HepG2 (cell line): ENCODE data around the gene KARS1. TPM values are rescaled to one million over a fixed set of nuclear protein-coding genes. Genes with fewer than 3 reads are reported as not detected.

ENCODE experiments used
- ATAC-seq: fragments of 200-7000 bp; cut with Tn5 transposase; 3 replicates; pipeline ENCODE4 v1.9.1; 2020; ENCODE audit warnings: mild to moderate bottlenecking, moderate library complexity
- BruUV-seq: library from RNA; stranded (reverse); fragments of 400-500 nt; replicated peaks from 2 replicates; lab custom pipeline; 2021; lab: Mats Ljungman, UMichigan
- CTCF ChIA-PET: fragments of 300-600 bp; formaldehyde crosslinking; extraction: SDS; loops from one replicate; lab custom pipeline; 2021; ENCODE audit warnings: low total read pairs, inconsistent platforms, low intra/inter-chr PET ratio; lab: Yijun Ruan, JAX
- POLR2A ChIA-PET: fragments of 350-600 bp; sonication (Branson Sonifier 250); formaldehyde crosslinking; loops from one replicate; lab custom pipeline; 2020; ENCODE audit warnings: antibody characterized with exemption, inconsistent platforms; lab: Yijun Ruan, JAX
- DNase-seq: peaks from one replicate; pipeline ENCODE4 v3.0.0-alpha.2; 2015; ENCODE audit warnings: low spot score
- FAIRE-seq: peaks from 3 replicates; lab custom pipeline; 2011; peaks lifted over from hg19 to GRCh38; lab: Jason Lieb, UNC
- H2AFZ ChIP-seq: one replicate; pipeline ENCODE4 v1.6.1; 2011; ENCODE audit warnings: low read length, inconsistent platforms
- H3K27ac ChIP-seq: fragments of 300-600 bp; 3 replicates; pipeline ENCODE4 v1.8.0; 2011; ENCODE audit warnings: mixed run types, mild to moderate bottlenecking, mixed read lengths, low read length, inconsistent platforms; ENCODE audit not compliant: insufficient read depth; ENCODE audit errors: extremely low read length
- H3K27me3 ChIP-seq, 2 experiments: fragments of 200-600 bp in 1 of 2; 2 replicates in 1 of 2; 3 replicates in 1 of 2; pipeline versions ENCODE4 v1.6.0 to v1.8.0; 2011; ENCODE audit warnings: low read length in 2 of 2, mild to moderate bottlenecking in 2 of 2, moderate library complexity in 2 of 2, inconsistent platforms in 1 of 2; ENCODE audit not compliant: insufficient read depth in 2 of 2, control insufficient read depth in 1 of 2
- H3K36me3 ChIP-seq, 2 experiments: fragments of 200-600 bp in 1 of 2; replicated peaks in 1 of 2; 2 replicates in 1 of 2; 3 replicates in 1 of 2; pipeline versions ENCODE4 v1.5.1 to v1.8.0; 2011; ENCODE audit warnings: low read length in 2 of 2, inconsistent platforms in 1 of 2; ENCODE audit not compliant: insufficient read depth in 2 of 2, control insufficient read depth in 1 of 2
- H3K4me1 ChIP-seq: 2 replicates; pipeline ENCODE4 v1.5.1; 2012; ENCODE audit warnings: low read length, inconsistent platforms; ENCODE audit not compliant: insufficient read depth
- H3K4me2 ChIP-seq: 2 replicates; pipeline ENCODE4 v1.6.0; 2011; ENCODE audit warnings: low read depth, low read length, inconsistent platforms
- H3K4me3 ChIP-seq, 3 experiments: fragments of 200-600 bp in 1 of 3; sonication (generic), shearing (Covaris generic) in 1 of 3; replicated peaks in 1 of 3; 2 replicates each; pipeline ENCODE4 v1.5.1; 2011 to 2016; ENCODE audit warnings: low read length in 3 of 3, inconsistent platforms in 2 of 3, low read depth in 2 of 3, mild to moderate bottlenecking in 2 of 3, control low read depth in 1 of 3, mixed read lengths in 1 of 3; ENCODE audit not compliant: insufficient read depth in 1 of 3
- H3K79me2 ChIP-seq: one replicate; pipeline ENCODE4 v1.6.1; 2011; ENCODE audit warnings: low read length, inconsistent platforms; ENCODE audit not compliant: insufficient read depth
- H3K9ac ChIP-seq: 2 replicates; pipeline ENCODE4 v1.6.0; 2011; ENCODE audit warnings: mild to moderate bottlenecking, low read depth, low read length, inconsistent platforms; ENCODE audit not compliant: insufficient read depth
- H3K9me3 ChIP-seq: 2 replicates; pipeline ENCODE4 v1.5.1; 2012; ENCODE audit warnings: mild to moderate bottlenecking, low read length
- H4K20me1 ChIP-seq: 2 replicates; pipeline ENCODE4 v1.6.0; 2011; ENCODE audit warnings: inconsistent platforms, mild to moderate bottlenecking, low read length, moderate library complexity; ENCODE audit not compliant: insufficient read depth
- FOXK1 ChIP-seq: sonication (generic); formaldehyde crosslinking; IDR thresholded peaks from 2 replicates; pipeline ENCODE4 v1.4.0; 2020; ENCODE audit warnings: low read depth, missing genetic modification reagents, borderline replicate concordance
- GATAD1 ChIP-seq: IDR thresholded peaks from 2 replicates; pipeline ENCODE4 v1.6.1; 2016; ENCODE audit warnings: missing genetic modification reagents, missing compliant biosample characterization
- JDP2 ChIP-seq: sonication (generic); formaldehyde crosslinking; IDR thresholded peaks from 2 replicates; pipeline ENCODE4 v1.8.1; 2022; ENCODE audit warnings: missing genetic modification reagents, borderline replicate concordance
- MYNN ChIP-seq: sonication (generic); formaldehyde crosslinking; IDR thresholded peaks from 2 replicates; pipeline ENCODE4 v1.4.0; 2020; ENCODE audit warnings: mild to moderate bottlenecking, low read depth, missing genetic modification reagents
- POLR2A ChIP-seq, 2 experiments: IDR thresholded peaks; 2 replicates each; pipeline ENCODE4 v1.6.1; 2011; ENCODE audit warnings: low read depth in 2 of 2, low read length in 2 of 2, mild to moderate bottlenecking in 1 of 2, moderate library complexity in 1 of 2; ENCODE audit not compliant: insufficient read depth in 1 of 2
- POLR2G ChIP-seq: fragments of 200-400 bp; formaldehyde crosslinking; IDR thresholded peaks from 2 replicates; pipeline ENCODE4 v1.6.1; 2018; ENCODE audit warnings: mild to moderate bottlenecking, low read depth, low read length, moderate library complexity
- TAF1 ChIP-seq: sonication (generic); formaldehyde crosslinking; IDR thresholded peaks from 2 replicates; pipeline ENCODE4 v1.4.0; 2020; ENCODE audit warnings: missing genetic modification reagents
- WGBS: methylation state at CpG from one replicate; pipeline ENCODE4 v1.1.6; 2017; ENCODE audit warnings: low lambda C conversion rate; 5-methylcytosine and 5-hydroxymethylcytosine counted together
- in situ Hi-C: cut with HindIII; loops from 2 replicates; pipeline ENCODE4 v1.10.0; 2017; ENCODE audit warnings: low pct_unique_long_range_greater_than_20kb; ENCODE audit not compliant: extremely low pct_ligation_motif_present
- intact Hi-C: fragments of 100-400 bp; cut with micrococcal nuclease; formaldehyde crosslinking; loops from one replicate; pipeline ENCODE4 v1.10.0; 2022; ENCODE audit not compliant: unreplicated experiment
- polyA plus RNA-seq, 8 experiments: library from polyadenylated mRNA; depleted of rRNA in 3 of 8; stranded (reverse) in 7 of 8; unstranded in 1 of 8; fragments of >200 nt; fragmentation: Illumina TruSeq in 4 of 8; extraction: Trizol in 4 of 8; gene quantifications; 2 replicates each; pipeline versions ENCODE4 v1.2.1 to v1.2.3, GENCODE V29; 2011 to 2016; ENCODE audit warnings: low read depth in 4 of 8, missing spikeins in 1 of 8, mixed read lengths in 1 of 8; ENCODE audit not compliant: insufficient read depth in 1 of 8
- total RNA-seq, 5 experiments: library from RNA; depleted of rRNA; stranded (reverse); fragments of >200 nt; fragmentation: Illumina TruSeq; extraction: Trizol; gene quantifications; 2 replicates each; pipeline ENCODE4 v1.2.3, GENCODE V29; 2016; ENCODE audit warnings: low read depth in 1 of 5

The KARS1 gene
- total and polyA plus RNA-seq, 2 of the 13 experiments (the other 11 are each of a cell fraction or from before 2014, with no cell fraction given): 141 to 276 TPM

DNA sequence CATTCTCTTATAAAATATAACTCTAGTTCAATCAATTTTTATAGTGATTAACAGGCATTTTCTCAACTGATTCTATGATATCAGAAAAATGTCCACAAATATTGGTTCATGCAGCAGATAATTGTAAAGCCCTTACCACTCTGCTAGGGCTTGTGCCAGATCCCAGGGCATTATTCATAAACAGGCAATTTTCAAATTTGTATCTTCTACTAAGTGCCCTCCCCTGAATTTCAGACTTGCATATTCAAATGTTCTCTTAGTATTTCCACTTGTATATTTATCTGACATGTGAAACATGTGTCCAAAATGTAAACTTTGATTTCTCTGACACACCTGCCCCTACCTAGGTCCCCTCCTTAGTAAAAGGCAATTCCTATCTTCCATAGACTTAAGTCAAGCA is 20.0 kb upstream of the KARS1 start (continued):
- no peak for TF ChIP-seq MYNN (CRISPR knock-in tag)
- TF ChIP-seq GATAD1 (CRISPR knock-in tag): no peak

DNA sequence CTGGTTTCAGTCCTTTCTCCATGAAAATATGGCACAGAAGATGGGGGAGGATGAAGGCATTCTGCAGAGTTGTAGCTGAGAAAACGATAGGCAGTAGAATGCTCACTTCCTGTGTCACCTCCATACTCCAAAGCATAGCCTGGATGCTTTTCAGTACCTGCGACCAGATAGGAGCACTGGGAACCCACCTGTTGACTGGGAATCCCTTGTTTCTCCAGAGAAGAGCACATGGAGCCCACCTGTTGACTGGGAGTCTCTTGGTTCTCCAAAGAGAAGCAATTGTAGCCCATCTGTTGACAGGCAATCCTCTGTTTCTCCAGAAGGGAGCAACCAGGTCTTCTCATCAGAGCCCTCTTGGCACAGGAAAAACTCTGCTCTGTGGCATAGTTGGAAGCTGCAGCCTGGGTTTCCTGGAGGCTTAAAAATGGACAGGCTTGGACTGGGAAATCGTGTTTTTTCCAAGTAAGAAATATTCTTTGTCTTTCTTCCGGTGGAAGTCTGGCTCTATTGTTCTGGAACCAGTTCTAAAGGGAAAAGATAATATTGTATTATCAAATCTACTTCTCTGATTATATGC is 13.3 kb upstream of the KARS1 start:
- in situ Hi-C loops: no loop called here
- Histone ChIP-seq H2AFZ (no peak overlapping the region), H3K4me2 (no peak overlapping the region), H4K20me1 (no peaks in the 10 kb centered on the region; the same call in none of the 2 replicates), H3K27ac (no peak overlapping the region), H3K9ac (no peak overlapping the region), H3K9me3 (no peaks in the 10 kb centered on the region), H3K4me1 (no peaks in the 10 kb centered on the region), H3K4me3 (no peak overlapping the region), H3K27me3 (no peaks in the 10 kb centered on the region), H3K79me2 (no peaks in the 10 kb centered on the region), H3K36me3 (peaks cover 13 to 34% of the 10 kb centered on the region in 2 experiments; a peak in 4 of 5 replicates)
- CTCF ChIA-PET: no interaction called here
- no TSS peak for BruUV-seq
- 80% methylated on average over 4 of the region's 4 CpGs for WGBS
- FAIRE-seq (no peak), DNase-seq (no peak), ATAC-seq (peak; percentile 43)
- TF ChIP-seq JDP2 (CRISPR knock-in tag): no peak
- POLR2A ChIA-PET: no interaction called here
- intact Hi-C loops: no loop called here

GRCh38 chr16:75660321-75660720 is 12.9 kb upstream of the KARS1 start:
- H3K79me2 ChIP-seq: no peaks in the 10 kb centered on the region
- no peak overlapping the region for H3K27ac ChIP-seq
- H3K4me3 ChIP-seq: no peak overlapping the region
- no peak overlapping the region for H3K9ac ChIP-seq
- no peak overlapping the region for H2AFZ ChIP-seq
- TF ChIP-seq POLR2A (IDR thresholded peaks at IDR 0.05; ENCODE audit: insufficient read depth in 1 of 2, low read depth in 2 of 2, low read length in 2 of 2) (0 out of 4 replicates have a peak, but pooled peaks of 1 of the 2 experiments have one; percentile 16), POLR2G (peak; percentile 21; the same call in 1 of the 2 replicates), FOXK1 (CRISPR knock-in tag) (no peak), TAF1 (CRISPR knock-in tag) (no peak)
- no TSS peak for BruUV-seq
- ATAC-seq: no peak; the same call in 2 of the 3 replicates
- WGBS: 93% methylated on average over 6 of the region's 6 CpGs
- DNase-seq: no peak
- no peaks in the 10 kb centered on the region; the same call in none of the 2 replicates for H4K20me1 ChIP-seq
- H3K27me3 ChIP-seq: no peaks in the 10 kb centered on the region
- in situ Hi-C loops (no loop called here), intact Hi-C loops (no loop called here)
- H3K36me3 ChIP-seq: peaks cover 17 to 38% of the 10 kb centered on the region in 2 experiments
- H3K9me3 ChIP-seq: no peaks in the 10 kb centered on the region
- no peaks in the 10 kb centered on the region for H3K4me1 ChIP-seq
- FAIRE-seq: no peak
- CTCF ChIA-PET: no interaction called here
- no peak overlapping the region for H3K4me2 ChIP-seq
- POLR2A ChIA-PET: no interaction called here
